T-helper 17 cell (primary cell): ENCODE data around the gene STARD9. TPM values are rescaled to one million over a fixed set of nuclear protein-coding genes. Genes with fewer than 3 reads are reported as not detected.

ENCODE experiments used
- ATAC-seq: fragments of 150-1000 bp; cut with Tn5 transposase; 2 replicates; pipeline ENCODE4 v1.10.0; 2021; ENCODE audit warnings: mild to moderate bottlenecking, moderate library complexity
- DNase-seq, 3 donors: peaks; one replicate each; pipeline versions ENCODE4 v3.0.0 to v3.0.0-alpha.2; 2020 to 2021
- H3K9me3 ChIP-seq: one replicate; pipeline ENCODE4 v1.7.0; 2013; ENCODE audit warnings: low read length, mild to moderate bottlenecking; ENCODE audit not compliant: control insufficient read depth, poor library complexity, severe bottlenecking
- H3K27ac Mint-ChIP-seq: one replicate; pipeline ENCODE4 v1.8.0; 2022; ENCODE audit warnings: mild to moderate bottlenecking, moderate library complexity, mixed read lengths
- H3K27me3 Mint-ChIP-seq: one replicate; pipeline ENCODE4 v1.8.0; 2022; ENCODE audit warnings: mixed read lengths
- H3K36me3 Mint-ChIP-seq: one replicate; pipeline ENCODE4 v1.8.0; 2022; ENCODE audit warnings: low read depth, mixed read lengths
- H3K4me1 Mint-ChIP-seq: one replicate; pipeline ENCODE4 v1.8.0; 2022; ENCODE audit warnings: mild to moderate bottlenecking, mixed read lengths
- H3K4me3 Mint-ChIP-seq: one replicate; pipeline ENCODE4 v1.8.0; 2022; ENCODE audit warnings: mild to moderate bottlenecking, moderate library complexity, mixed read lengths
- total RNA-seq, 4 donors: library from RNA in 2 of 4; stranded (reverse) in 2 of 4; gene quantifications; one replicate each; pipeline ENCODE4 v1.2.3 and lab custom pipeline; 2022 to 2026

Gene STARD9
- total RNA-seq, 2 donors from 2014 or later: 4.1 to 5.9 TPM

DNA sequence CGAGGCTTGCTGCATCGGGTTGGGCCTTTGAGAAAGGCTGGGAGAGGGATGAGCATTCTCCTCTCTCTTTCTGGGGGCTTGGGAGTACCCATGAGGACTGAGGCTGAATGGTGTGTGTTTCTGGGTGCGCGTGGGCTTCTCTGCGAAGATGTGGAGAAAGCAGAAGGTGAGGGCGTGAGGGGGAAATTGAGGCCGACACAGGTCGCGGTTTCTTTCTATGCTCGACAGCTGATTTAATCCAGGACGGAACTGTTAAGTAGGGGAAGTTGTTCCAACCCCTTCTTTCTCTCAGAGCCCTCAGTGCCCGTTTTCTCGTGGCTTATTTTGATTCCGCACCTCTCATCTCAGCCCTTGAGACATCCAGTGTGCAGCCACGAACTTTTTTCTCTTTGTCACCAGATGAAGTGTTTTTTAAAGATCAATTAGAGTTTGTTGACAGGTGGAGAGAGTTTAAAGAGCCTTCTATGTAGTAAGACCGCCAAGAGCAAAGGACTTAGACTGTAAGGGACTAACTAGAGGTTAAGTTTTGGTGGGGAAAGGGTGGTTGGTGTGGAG, 711 bp downstream of the STARD9 start:
- peak overlapping the region; percentile 37 for H3K27ac Mint-ChIP-seq
- ATAC-seq (no peak), DNase-seq (no peak)
- H3K4me3 Mint-ChIP-seq: peak overlapping the region; percentile 92
- H3K27me3 Mint-ChIP-seq: peaks cover 10% of the 10 kb centered on the region
- H3K36me3 Mint-ChIP-seq: peaks cover 3% of the 10 kb centered on the region
- H3K4me1 Mint-ChIP-seq: peaks cover 17% of the 10 kb centered on the region
- no peaks in the 10 kb centered on the region for H3K9me3 ChIP-seq

DNA sequence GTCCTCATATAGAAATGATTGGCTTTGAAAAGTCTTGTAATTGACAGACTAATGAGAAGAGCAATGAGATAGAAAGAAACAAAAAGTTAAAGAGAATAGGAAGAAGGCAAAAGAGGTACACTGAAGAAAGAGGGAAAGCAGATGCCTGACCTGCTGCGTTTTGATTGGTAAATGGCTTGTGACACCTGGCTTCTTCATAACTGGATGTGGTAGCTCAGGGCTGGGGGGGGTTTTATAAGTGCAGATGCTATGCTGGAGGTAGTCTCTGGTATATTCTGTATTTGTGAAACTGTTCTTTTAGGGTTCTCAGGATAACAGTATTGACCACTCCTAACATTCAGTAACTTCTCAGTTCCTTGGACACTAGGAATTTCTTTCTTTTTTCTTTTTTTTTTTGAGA, 1.4 kb downstream of the STARD9 start:
- Mint-ChIP-seq H3K4me3 (peak overlapping the region; percentile 92), H3K36me3 (peaks cover 3% of the 10 kb centered on the region), H3K27me3 (peaks cover 10% of the 10 kb centered on the region), H3K4me1 (peaks cover 22% of the 10 kb centered on the region), H3K27ac (peak overlapping the region; percentile 37)
- no peaks in the 10 kb centered on the region for H3K9me3 ChIP-seq
- no peak for ATAC-seq
- no peak for DNase-seq

DNA sequence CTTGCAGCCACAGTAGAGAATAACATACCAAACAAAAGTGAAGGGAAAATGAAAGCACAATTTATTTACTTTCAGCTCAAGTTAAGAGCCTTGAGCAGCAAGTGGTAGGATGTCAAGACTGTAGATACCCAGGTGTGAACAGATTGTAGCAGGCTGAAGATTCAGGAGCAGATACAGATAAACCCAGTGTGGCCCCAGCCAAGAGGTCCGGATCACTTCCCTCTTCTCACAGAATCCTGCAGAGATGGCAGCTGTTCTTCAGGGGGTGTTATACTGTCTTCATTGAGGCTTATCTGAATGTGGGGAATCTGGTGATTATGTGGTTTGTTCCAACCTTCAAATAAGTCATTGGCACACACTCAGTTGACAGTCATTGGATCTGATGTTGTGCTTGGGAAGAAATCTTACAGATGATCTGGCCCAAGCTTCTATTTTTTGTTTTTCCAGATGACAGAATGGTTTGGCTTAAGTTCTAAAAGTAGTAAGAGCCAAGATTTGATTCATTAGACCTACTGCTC, 2.2 kb downstream of the STARD9 start:
- peaks cover 3% of the 10 kb centered on the region for H3K36me3 Mint-ChIP-seq
- H3K27me3 Mint-ChIP-seq: peaks cover 10% of the 10 kb centered on the region
- no peaks in the 10 kb centered on the region for H3K9me3 ChIP-seq
- H3K27ac Mint-ChIP-seq: no peak overlapping the region
- no peak overlapping the region for H3K4me3 Mint-ChIP-seq
- ATAC-seq (no peak), DNase-seq (no peak)
- H3K4me1 Mint-ChIP-seq: peaks cover 24% of the 10 kb centered on the region

- Mint-ChIP-seq H3K4me3 (no peak overlapping the region), H3K4me1 (peaks cover 22% of the 10 kb centered on the region), H3K27ac (no peak overlapping the region), H3K27me3 (peaks cover 10% of the 10 kb centered on the region), H3K36me3 (peaks cover 3% of the 10 kb centered on the region)
- no peaks in the 10 kb centered on the region for H3K9me3 ChIP-seq
- no peak for ATAC-seq
- no peak for DNase-seq
Observed at GRCh38 chr15:42578984-42579537, 3.7 kb downstream of the STARD9 start.

GRCh38 chr15:42581272-42581730, 5.9 kb downstream of the STARD9 start:
- Mint-ChIP-seq H3K27ac (peak overlapping the region; percentile 91), H3K4me3 (peak overlapping the region; percentile 95), H3K36me3 (peaks cover 3% of the 10 kb centered on the region), H3K4me1 (peaks cover 19% of the 10 kb centered on the region), H3K27me3 (peaks cover 10% of the 10 kb centered on the region)
- no peaks in the 10 kb centered on the region for H3K9me3 ChIP-seq
- peak; percentile 98 for ATAC-seq
- DNase-seq: peak; percentile 62 to 66 (median 66)

GRCh38 chr15:42582569-42583375, 7.4 kb downstream of the STARD9 start:
- no peaks in the 10 kb centered on the region for H3K9me3 ChIP-seq
- peaks cover 15% of the 10 kb centered on the region for H3K4me1 Mint-ChIP-seq
- H3K4me3 Mint-ChIP-seq: no peak overlapping the region
- H3K27ac Mint-ChIP-seq: peak overlapping the region; percentile 91
- DNase-seq (no peak), ATAC-seq (no peak)
- H3K36me3 Mint-ChIP-seq: peaks cover 3% of the 10 kb centered on the region
- H3K27me3 Mint-ChIP-seq: peaks cover 10% of the 10 kb centered on the region

GRCh38 chr15:42584031-42584765, 8.8 kb downstream of the STARD9 start:
- ATAC-seq (no peak), DNase-seq (no peak)
- Mint-ChIP-seq H3K27ac (peak overlapping the region; percentile 43), H3K36me3 (peaks cover 9% of the 10 kb centered on the region), H3K27me3 (peaks cover 4% of the 10 kb centered on the region), H3K4me1 (peaks cover 20% of the 10 kb centered on the region), H3K4me3 (no peak overlapping the region)
- no peaks in the 10 kb centered on the region for H3K9me3 ChIP-seq

DNA sequence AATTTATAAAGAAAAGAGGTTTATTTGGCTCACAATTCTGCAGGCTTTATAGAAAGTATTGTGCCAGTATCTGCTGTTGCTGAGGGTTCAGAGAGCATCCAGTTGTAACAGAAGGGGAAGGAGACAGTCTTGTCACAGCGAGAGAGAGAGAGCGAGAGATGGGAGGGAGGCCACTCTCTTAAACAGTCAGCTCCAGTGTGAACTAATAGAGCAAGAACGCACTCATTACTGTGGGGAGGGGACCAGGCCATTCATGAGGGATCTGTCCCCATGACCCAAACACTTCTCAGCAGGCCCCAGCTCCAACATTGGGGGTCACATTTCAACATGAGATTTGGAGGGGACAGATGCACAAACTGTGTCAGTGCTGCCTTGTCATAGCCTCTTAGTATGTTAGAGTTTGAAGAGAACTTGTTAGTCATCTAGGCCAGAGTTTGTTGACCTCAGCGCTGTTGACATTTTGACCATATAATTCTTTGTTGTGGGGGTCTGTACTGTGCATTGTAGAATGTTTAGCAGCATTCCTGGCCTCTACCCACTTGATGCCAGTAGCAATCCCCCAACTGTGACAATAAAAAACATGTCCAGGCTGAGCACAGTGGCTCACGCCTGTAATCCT, 15.3 kb downstream of the STARD9 start:
- ATAC-seq (no peak), DNase-seq (no peak)
- Mint-ChIP-seq H3K4me3 (no peak overlapping the region), H3K36me3 (peaks cover 12% of the 10 kb centered on the region), H3K4me1 (peaks cover 10% of the 10 kb centered on the region), H3K27me3 (no peaks in the 10 kb centered on the region), H3K27ac (no peak overlapping the region)
- H3K9me3 ChIP-seq: no peaks in the 10 kb centered on the region

GRCh38 chr15:42591238-42591934, 16.0 kb downstream of the STARD9 start:
- no peaks in the 10 kb centered on the region for H3K27me3 Mint-ChIP-seq
- DNase-seq (no peak), ATAC-seq (no peak)
- H3K9me3 ChIP-seq: no peaks in the 10 kb centered on the region
- H3K4me1 Mint-ChIP-seq: peaks cover 10% of the 10 kb centered on the region
- no peak overlapping the region for H3K4me3 Mint-ChIP-seq
- H3K27ac Mint-ChIP-seq: no peak overlapping the region
- H3K36me3 Mint-ChIP-seq: peaks cover 12% of the 10 kb centered on the region

GRCh38 chr15:42592716-42593115, 17.3 kb downstream of the STARD9 start:
- DNase-seq (no peak), ATAC-seq (no peak)
- no peak overlapping the region for H3K4me3 Mint-ChIP-seq
- H3K9me3 ChIP-seq: no peaks in the 10 kb centered on the region
- peak overlapping the region; percentile 9 for H3K27ac Mint-ChIP-seq
- peaks cover 12% of the 10 kb centered on the region for H3K36me3 Mint-ChIP-seq
- peaks cover 10% of the 10 kb centered on the region for H3K4me1 Mint-ChIP-seq
- H3K27me3 Mint-ChIP-seq: no peaks in the 10 kb centered on the region

DNA sequence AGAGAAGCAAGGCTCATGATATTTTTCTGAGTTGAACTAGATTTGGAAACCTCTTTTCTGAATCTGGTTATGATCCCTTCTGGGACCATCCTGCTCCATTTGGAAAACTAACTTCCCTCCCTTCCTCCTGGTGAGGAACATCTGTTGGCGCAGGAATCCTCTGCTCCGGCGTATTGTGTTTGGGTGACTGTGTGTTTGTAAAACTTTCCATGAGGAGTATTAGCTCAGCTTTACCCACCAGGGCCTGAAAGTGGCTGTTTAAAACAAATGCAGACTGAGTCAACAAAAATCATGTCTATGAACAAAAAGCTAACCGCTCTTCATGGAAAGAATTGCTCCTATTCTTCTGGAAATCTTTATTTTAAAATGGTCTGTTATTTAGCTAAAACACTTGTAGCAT, 17.7 kb downstream of the STARD9 start:
- no peak for DNase-seq
- no peak overlapping the region for H3K4me3 Mint-ChIP-seq

DNA sequence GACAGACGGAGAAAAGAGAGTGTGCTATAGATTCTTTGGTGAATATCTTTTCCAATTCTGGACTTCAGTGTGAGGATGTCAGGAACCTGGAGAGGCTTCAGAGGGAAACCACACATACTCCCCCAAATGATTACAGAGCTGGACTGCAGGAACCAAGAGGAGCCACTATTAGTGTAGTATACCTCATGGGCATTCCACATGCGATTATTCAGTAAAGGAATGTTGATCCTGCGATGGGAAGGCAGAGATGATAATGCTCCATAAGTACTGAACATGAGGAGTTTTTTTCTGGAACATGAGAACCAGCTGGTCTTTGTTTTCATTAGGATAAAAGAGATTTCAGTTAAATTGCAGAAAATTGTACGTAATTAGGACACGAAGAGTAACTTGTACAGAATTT, 18.7 kb downstream of the STARD9 start:
- no peak for ATAC-seq
- Mint-ChIP-seq H3K4me3 (no peak overlapping the region), H3K36me3 (peaks cover 6% of the 10 kb centered on the region), H3K4me1 (peaks cover 5% of the 10 kb centered on the region), H3K27me3 (no peaks in the 10 kb centered on the region), H3K27ac (no peak overlapping the region)
- H3K9me3 ChIP-seq: no peaks in the 10 kb centered on the region
- no peak for DNase-seq

More for the DNA sequence above, 17.7 kb downstream of the STARD9 start:
- no peaks in the 10 kb centered on the region for H3K9me3 ChIP-seq
- no peak overlapping the region for H3K27ac Mint-ChIP-seq
- no peak for ATAC-seq
- H3K4me1 Mint-ChIP-seq: peaks cover 7% of the 10 kb centered on the region
- no peaks in the 10 kb centered on the region for H3K27me3 Mint-ChIP-seq
- peaks cover 9% of the 10 kb centered on the region for H3K36me3 Mint-ChIP-seq
